ENCODE results near the gene LTA. TPM values are rescaled to one million over a fixed set of nuclear protein-coding genes. Genes with fewer than 3 reads are reported as not detected.
"Not testable (repeated sequence)": the region's sequence is repeated elsewhere in the genome, so short reads cannot be mapped to it uniquely, and the experiment has no call there.

The LTA gene
- polyA plus RNA-seq, 1 donor, result 0.18 TPM

- no peak for DNase-seq (ENCODE audit: low read depth)
Observed at GRCh38 chr6:31586599-31587281, 14.7 kb downstream of the LTA start.

GRCh38 chr6:31587791-31588777 is 16.0 kb downstream of the LTA start:
- no peak for DNase-seq (ENCODE audit: low read depth)

- no peak for DNase-seq (ENCODE audit: low read depth)
Observed at GRCh38 chr6:31588871-31589650, 17.0 kb downstream of the LTA start.

- DNase-seq (ENCODE audit: low read depth), result not testable (repeated sequence)
Observed at GRCh38 chr6:31590691-31591090, 18.6 kb downstream of the LTA start.

- DNase-seq (ENCODE audit: low read depth), result no peak
Observed at GRCh38 chr6:31592396-31592771, 20.3 kb downstream of the LTA start.

- DNase-seq (ENCODE audit: low read depth), result no peak
Observed at GRCh38 chr6:31597006-31597405, 24.9 kb downstream of the LTA start.

GRCh38 chr6:31607317-31607716 is 35.2 kb downstream of the LTA start:
- DNase-seq (ENCODE audit: low read depth), result no peak

GRCh38 chr6:31609519-31610406 is 37.7 kb downstream of the LTA start:
- DNase-seq (ENCODE audit: low read depth), result no peak

GRCh38 chr6:31610968-31611367 is 38.9 kb downstream of the LTA start:
- no peak for DNase-seq (ENCODE audit: low read depth)

- no peak for DNase-seq (ENCODE audit: low read depth)
Observed at GRCh38 chr6:31614075-31614619, 42.1 kb downstream of the LTA start.

GRCh38 chr6:31614684-31615578 is 42.8 kb downstream of the LTA start, which contains the start of gene AIF1:
Gene AIF1, plus strand, starts transcription at chr6:31615234. Its CDS starts 96 bp downstream, at chr6:31615330.
- no peak for DNase-seq (ENCODE audit: low read depth)

- DNase-seq (ENCODE audit: low read depth), result no peak
Observed at GRCh38 chr6:31615748-31616147, 43.7 kb downstream of the LTA start.

GRCh38 chr6:31617010-31617409 is 44.9 kb downstream of the LTA start:
- no peak for DNase-seq (ENCODE audit: low read depth)

- DNase-seq (ENCODE audit: low read depth), result peak; percentile 96
Observed at GRCh38 chr6:31619805-31620585, 47.9 kb downstream of the LTA start.

GRCh38 chr6:31620586-31621319 is 48.7 kb downstream of the LTA start, which contains the start of gene PRRC2A:
Gene PRRC2A, plus strand, starts transcription at chr6:31620715. Its CDS starts 2,075 bp downstream, at chr6:31622790.
- no peak for DNase-seq (ENCODE audit: low read depth)

- DNase-seq (ENCODE audit: low read depth), result no peak
Observed at GRCh38 chr6:31621320-31621939, 49.3 kb downstream of the LTA start.

GRCh38 chr6:31621991-31622390 is 49.9 kb downstream of the LTA start:
- DNase-seq (ENCODE audit: low read depth), result no peak
